Stimulated activated CD4-positive, alpha-beta T cell treated with anti-CD3 and anti-CD28 coated beads, Interleukin-4, amount 100 ng/mL, for 4 hours (primary cell): ENCODE data around the gene TBC1D25.
"Not testable (repeated sequence)": the region's sequence is repeated elsewhere in the genome, so short reads cannot be mapped to it uniquely, and the experiment has no call there.

Experiments used
- DNase-seq, 2 experiments: peaks; one replicate each; pipeline ENCODE4 v3.0.0-alpha.2; 2020

The TBC1D25 gene

GRCh38 chrX:48516285-48516684 is 23.2 kb upstream of the TBC1D25 start:
- no peak for DNase-seq

- no peak for DNase-seq
Measured at GRCh38 chrX:48516987-48517386, 22.5 kb upstream of the TBC1D25 start.

- not testable (repeated sequence) for DNase-seq
Measured at GRCh38 chrX:48519481-48519880, 20.0 kb upstream of the TBC1D25 start.

- DNase-seq, result no peak
Measured at GRCh38 chrX:48520455-48520854, 19.1 kb upstream of the TBC1D25 start.

GRCh38 chrX:48520976-48521352 is 18.6 kb upstream of the TBC1D25 start:
- no peak for DNase-seq

GRCh38 chrX:48521353-48522243 is 17.9 kb upstream of the TBC1D25 start, which contains the start of gene EBP:
Gene EBP (plus strand): TSS chrX:48521808. CDS start chrX:48523772, 1,964 bp downstream.
- peak; percentile 89 to 91 for DNase-seq

- DNase-seq, result no peak
Measured at GRCh38 chrX:48522291-48522690, 17.2 kb upstream of the TBC1D25 start.

GRCh38 chrX:48523682-48524081 is 15.8 kb upstream of the TBC1D25 start:
- no peak for DNase-seq

- not testable (repeated sequence) for DNase-seq
Measured at GRCh38 chrX:48525853-48526252, 13.7 kb upstream of the TBC1D25 start.

GRCh38 chrX:48530736-48531135 is 8.8 kb upstream of the TBC1D25 start:
- no peak for DNase-seq

- no peak for DNase-seq
Measured at GRCh38 chrX:48531358-48531959, 8.1 kb upstream of the TBC1D25 start.

- DNase-seq, result no peak
Measured at GRCh38 chrX:48532161-48532560, 7.4 kb upstream of the TBC1D25 start.

GRCh38 chrX:48533165-48533564 is 6.3 kb upstream of the TBC1D25 start:
- no peak for DNase-seq

GRCh38 chrX:48538641-48539344 is 721 bp upstream of the TBC1D25 start:
- DNase-seq, result no peak

GRCh38 chrX:48540028-48540375 is 488 bp downstream of the TBC1D25 start:
- DNase-seq, result peak; percentile 50 to 53

GRCh38 chrX:48540480-48540879 is 966 bp downstream of the TBC1D25 start:
- DNase-seq, result no peak

- DNase-seq, result no peak
Measured at GRCh38 chrX:48541140-48541814, 1.8 kb downstream of the TBC1D25 start.

GRCh38 chrX:48548871-48549270 is 9.4 kb downstream of the TBC1D25 start:
- DNase-seq, result no peak

GRCh38 chrX:48555731-48556325 is 16.3 kb downstream of the TBC1D25 start:
- not testable (repeated sequence) for DNase-seq

- DNase-seq, result no peak
Measured at GRCh38 chrX:48558271-48558670, 18.8 kb downstream of the TBC1D25 start.

- no peak for DNase-seq
Measured at GRCh38 chrX:48559636-48560035, 20.1 kb downstream of the TBC1D25 start.

- DNase-seq, result no peak
Measured at GRCh38 chrX:48560056-48560455, 20.5 kb downstream of the TBC1D25 start.

GRCh38 chrX:48560681-48561080 is 21.2 kb downstream of the TBC1D25 start:
- DNase-seq, result no peak
